SK-N-SH treated with all-trans-retinoic acid at 6 μM for 48 hours (cell line): ENCODE results near the gene TSPAN18.
A peak's percentile ranks its signal among the peaks of the same experiment; 100 is the strongest.

Experiments
- ATAC-seq: fragments of 200-7000 bp; cut with Tn5 transposase; 3 replicates; pipeline ENCODE4 v1.9.1; 2020; ENCODE audit warnings: mild to moderate bottlenecking, moderate library complexity
- BACH2 ChIP-seq: fragments of 250-450 bp; sonication (Bioruptor Pico); IDR thresholded peaks from 2 replicates; pipeline ENCODE4 v1.9.0; 2021; ENCODE audit warnings: mild to moderate bottlenecking, borderline replicate concordance
- CREB5 ChIP-seq: fragments of 250-450 bp; sonication (Bioruptor Pico); IDR thresholded peaks from 2 replicates; pipeline ENCODE4 v1.5.1; 2020; ENCODE audit warnings: low read depth, mild to moderate bottlenecking, moderate library complexity
- CSDC2 ChIP-seq: fragments of 250-450 bp; sonication (Bioruptor Pico); IDR thresholded peaks from 2 replicates; pipeline ENCODE4 v1.5.0; 2020; ENCODE audit warnings: mild to moderate bottlenecking, moderate library complexity
- CSRNP3 ChIP-seq: fragments of 250-450 bp; sonication (Bioruptor Pico); IDR thresholded peaks from 2 replicates; pipeline ENCODE4 v1.5.1; 2021; ENCODE audit warnings: mild to moderate bottlenecking, moderate library complexity
- GLIS3 ChIP-seq: fragments of 250-450 bp; sonication (Bioruptor Pico); IDR thresholded peaks from 2 replicates; pipeline ENCODE4 v1.5.0; 2020; ENCODE audit warnings: mild to moderate bottlenecking, moderate library complexity
- ISL1 ChIP-seq: fragments of 250-450 bp; sonication (Bioruptor Pico); IDR thresholded peaks from 2 replicates; pipeline ENCODE4 v2.1.2; 2022; ENCODE audit warnings: mild to moderate bottlenecking, moderate library complexity
- OSR1 ChIP-seq: fragments of 250-450 bp; sonication (Bioruptor Pico); IDR thresholded peaks from 2 replicates; pipeline ENCODE4 v1.8.0; 2022; ENCODE audit warnings: moderate library complexity, mild to moderate bottlenecking, inconsistent platforms
- PATZ1 ChIP-seq: fragments of 250-450 bp; sonication (Bioruptor Pico); IDR thresholded peaks from 2 replicates; pipeline ENCODE4 v1.8.0; 2020; ENCODE audit warnings: mild to moderate bottlenecking, moderate library complexity, borderline replicate concordance
- POU6F1 ChIP-seq: fragments of 250-450 bp; sonication (Bioruptor Pico); IDR thresholded peaks from 2 replicates; pipeline ENCODE4 v1.8.0; 2021; ENCODE audit warnings: low read depth, mild to moderate bottlenecking, moderate library complexity, borderline replicate concordance
- PPARA ChIP-seq: fragments of 250-450 bp; sonication (Bioruptor Pico); IDR thresholded peaks from 2 replicates; pipeline ENCODE4 v1.5.0; 2020; ENCODE audit warnings: mild to moderate bottlenecking, borderline replicate concordance
- SNAI2 ChIP-seq: fragments of 250-450 bp; sonication (Bioruptor Pico); IDR thresholded peaks from 2 replicates; pipeline ENCODE4 v1.5.0; 2020; ENCODE audit warnings: mild to moderate bottlenecking, moderate library complexity
- TCF4 ChIP-seq: fragments of 250-450 bp; sonication (Bioruptor Pico); IDR thresholded peaks from 2 replicates; pipeline ENCODE4 v1.8.0; 2021; ENCODE audit warnings: mild to moderate bottlenecking, moderate library complexity, borderline replicate concordance
- TSHZ2 ChIP-seq: fragments of 250-450 bp; sonication (Bioruptor Pico); IDR thresholded peaks from 2 replicates; pipeline ENCODE4 v1.5.0; 2020; ENCODE audit warnings: mild to moderate bottlenecking, moderate library complexity
- ZC3H10 ChIP-seq: fragments of 250-450 bp; sonication (Bioruptor Pico); IDR thresholded peaks from 2 replicates; pipeline ENCODE4 v1.5.1; 2021; ENCODE audit warnings: mild to moderate bottlenecking, moderate library complexity
- ZFP3 ChIP-seq: fragments of 250-450 bp; sonication (Bioruptor Pico); IDR thresholded peaks from 2 replicates; pipeline ENCODE4 v1.5.0; 2020; ENCODE audit warnings: mild to moderate bottlenecking, moderate library complexity
- ZFP30 ChIP-seq: fragments of 450-650 bp; formaldehyde crosslinking; IDR thresholded peaks from 2 replicates; pipeline ENCODE4 v1.5.0; 2022; ENCODE audit warnings: mild to moderate bottlenecking, moderate library complexity
- ZNF565 ChIP-seq: fragments of 450-650 bp; formaldehyde crosslinking; conservative IDR thresholded peaks from 2 replicates; pipeline ENCODE4 v1.5.0; 2020; ENCODE audit warnings: low read depth, mild to moderate bottlenecking, moderate library complexity
- ZNF70 ChIP-seq: fragments of 450-650 bp; formaldehyde crosslinking; IDR thresholded peaks from 2 replicates; pipeline ENCODE4 v1.5.0; 2020; ENCODE audit warnings: mild to moderate bottlenecking, moderate library complexity
- ZNF8 ChIP-seq: fragments of 450-650 bp; formaldehyde crosslinking; IDR thresholded peaks from 2 replicates; pipeline ENCODE4 v1.5.0; 2020; ENCODE audit warnings: mild to moderate bottlenecking, moderate library complexity

Gene TSPAN18

GRCh38 chr11:44872556-44872955 lies 145.8 kb downstream of the TSPAN18 start:
- no peak for TF ChIP-seq PATZ1 (CRISPR knock-in tag)
- TF ChIP-seq ISL1 (CRISPR knock-in tag) = no peak
- TF ChIP-seq POU6F1 = no peak
- no peak for TF ChIP-seq SNAI2 (CRISPR knock-in tag)
- TF ChIP-seq ZFP30 (CRISPR knock-in tag) = no peak
- no peak for TF ChIP-seq ZNF8 (CRISPR knock-in tag)
- no peak for TF ChIP-seq CSRNP3 (CRISPR knock-in tag)
- TF ChIP-seq ZC3H10 (CRISPR knock-in tag) = no peak
- TF ChIP-seq CSDC2 (CRISPR knock-in tag) = no peak
- no peak for TF ChIP-seq ZFP3 (CRISPR knock-in tag)
- ATAC-seq = no peak

GRCh38 chr11:44873537-44873936 lies 146.8 kb downstream of the TSPAN18 start:
- TF ChIP-seq TSHZ2 (CRISPR knock-in tag) (no peak), CREB5 (no peak), ZNF565 (no peak), ZNF70 (CRISPR knock-in tag) (no peak), TCF4 (no peak)
- TF ChIP-seq, all 23 proteins: peak for 0
- peak; percentile 20; the same call in 1 of the 3 replicates for ATAC-seq

- ATAC-seq = no peak
- TF ChIP-seq PPARA (CRISPR knock-in tag) = no peak
- TF ChIP-seq ZFP30 (CRISPR knock-in tag) = no peak
- TF ChIP-seq ZFP3 (CRISPR knock-in tag) = no peak
- TF ChIP-seq BACH2 = no peak
- TF ChIP-seq OSR1 = no peak
- no peak for TF ChIP-seq GLIS3
- no peak for TF ChIP-seq ISL1 (CRISPR knock-in tag)
- no peak for TF ChIP-seq TSHZ2 (CRISPR knock-in tag)
- TF ChIP-seq SNAI2 (CRISPR knock-in tag) = no peak
- TF ChIP-seq POU6F1 = no peak
- no peak for TF ChIP-seq CSDC2 (CRISPR knock-in tag)
- TF ChIP-seq PATZ1 (CRISPR knock-in tag) = no peak
- TF ChIP-seq TCF4 = no peak
- TF ChIP-seq CSRNP3 (CRISPR knock-in tag) = no peak
These were observed 147.5 kb downstream of the TSPAN18 start for GRCh38 chr11:44874284-44874683.
